PC-9 (cell line): Measurements from ENCODE around the gene CABLES2.

Source experiments
- CTCF ChIP-seq: fragments of 200-600 bp; sonication (generic); conservative IDR thresholded peaks from 2 replicates; pipeline ENCODE4 v1.6.1; 2017; ENCODE audit warnings: mixed run types, antibody characterized with exemption, mild to moderate bottlenecking, moderate library complexity
- EZH2 ChIP-seq: fragments of 200-600 bp; sonication (generic); IDR thresholded peaks from 2 replicates; pipeline ENCODE4 v1.8.0; 2017; ENCODE audit warnings: antibody characterized with exemption, low read depth

DNA sequence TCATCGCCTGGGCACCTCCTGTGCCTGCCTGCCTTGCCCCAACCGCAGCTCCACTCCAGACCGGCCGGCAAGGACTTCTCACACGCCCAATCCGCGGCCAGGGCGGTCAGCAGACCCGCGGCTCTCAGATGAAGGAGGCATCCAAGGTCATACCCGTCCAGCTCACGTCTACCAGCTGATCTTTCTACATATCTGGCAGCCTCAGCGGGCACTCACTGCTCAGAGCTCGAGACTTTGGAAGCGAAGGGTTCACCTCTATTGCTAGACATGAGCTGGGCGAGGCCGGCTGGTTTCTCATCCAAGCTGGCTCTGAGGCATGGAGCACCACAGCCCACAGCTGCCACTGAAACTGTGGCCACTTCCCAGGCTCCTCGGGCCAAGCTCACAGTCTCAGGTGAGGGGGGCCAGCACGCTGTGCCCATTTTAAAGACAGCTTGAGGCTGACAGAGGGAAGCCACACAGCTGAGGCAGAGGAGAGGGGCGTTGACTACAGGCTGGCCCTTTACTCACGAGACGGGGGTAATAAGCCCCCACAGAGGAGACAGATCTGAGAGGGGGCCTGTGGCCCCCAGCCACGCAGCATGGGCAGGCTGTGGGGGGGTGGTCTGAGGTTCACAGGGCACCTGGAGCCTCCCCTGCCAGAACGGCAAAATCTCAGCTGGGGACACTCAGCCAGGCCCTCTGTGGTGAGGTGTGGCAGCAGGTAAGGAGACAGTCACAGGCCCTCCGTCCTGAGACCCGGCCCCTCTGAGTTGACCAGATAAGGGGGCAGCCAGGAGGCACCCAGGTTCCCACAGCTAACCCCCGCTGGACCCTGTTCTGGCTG, 42.0 kb downstream of the CABLES2 start:
- no peak for TF ChIP-seq CTCF
- no peak for TF ChIP-seq EZH2
